Activated T-helper 2 cell treated with anti-CD3 and anti-CD28 coated beads, Interferon-gamma antibody, Interleukin-2, Interleukin-4, amounts not matched to agents 10 μg/mL and 5 μg/mL and 100 μg/mL, durations not matched to agents 14 hours and 24 hours and 36 hours (primary cell): ENCODE results near the gene MEIS3. TPM values are rescaled to one million over a fixed set of nuclear protein-coding genes. Genes with fewer than 3 reads are reported as not detected.
A peak's percentile ranks its signal among the peaks of the same experiment; 100 is the strongest.

Source experiments
- DNase-seq: peaks from one replicate; pipeline ENCODE4 v3.0.0; 2021; ENCODE audit warnings: low spot score
- H3K27ac Mint-ChIP-seq: one replicate; pipeline ENCODE4 v1.8.0; 2021; ENCODE audit warnings: mixed read lengths
- H3K27me3 Mint-ChIP-seq: one replicate; pipeline ENCODE4 v1.8.0; 2021; ENCODE audit warnings: low read depth, mixed read lengths
- H3K36me3 Mint-ChIP-seq: one replicate; pipeline ENCODE4 v1.8.0; 2021; ENCODE audit warnings: low read depth, mixed read lengths
- H3K4me1 Mint-ChIP-seq: one replicate; pipeline ENCODE4 v1.8.0; 2021; ENCODE audit warnings: low read depth, mixed read lengths
- H3K4me3 Mint-ChIP-seq: one replicate; pipeline ENCODE4 v1.8.0; 2021; ENCODE audit warnings: low read depth, mild to moderate bottlenecking, moderate library complexity, mixed read lengths
- H3K9me3 Mint-ChIP-seq: one replicate; pipeline ENCODE4 v1.8.0; 2021; ENCODE audit warnings: mixed read lengths
- intact Hi-C: fragments of 100-400 bp; cut with micrococcal nuclease; formaldehyde crosslinking; loops from one replicate; pipeline ENCODE4 v1.15.1; 2023
- total RNA-seq: library from RNA; stranded (reverse); gene quantifications from 2 replicates; pipeline ENCODE4 v1.2.3, GENCODE V29; 2022

The MEIS3 gene
- 0.16 TPM in 1 of 2 replicates, not detected in the other for total RNA-seq

GRCh38 chr19:47419030-47419783 is at the start of gene MEIS3:
Gene MEIS3 (minus strand): TSS chr19:47419527. CDS start chr19:47419081, 446 bp downstream.
- Mint-ChIP-seq H3K36me3 (no peaks in the 10 kb centered on the region), H3K4me3 (peak within 1 kb of the TSS; percentile 54), H3K9me3 (no peaks in the 10 kb centered on the region), H3K4me1 (peaks cover 12% of the 10 kb centered on the region), H3K27me3 (peaks cover 76% of the 10 kb centered on the region), H3K27ac (no peak within 1 kb of the TSS)
- intact Hi-C loops = no loop called here
- no peak for DNase-seq

GRCh38 chr19:47467914-47468313 is 48.6 kb upstream of the MEIS3 start:
- no peaks in the 10 kb centered on the region for H3K36me3 Mint-ChIP-seq
- H3K27ac Mint-ChIP-seq = no peak overlapping the region
- H3K4me3 Mint-ChIP-seq = no peak overlapping the region
- no peak for DNase-seq
- H3K4me1 Mint-ChIP-seq = peaks cover 7% of the 10 kb centered on the region
- no peaks in the 10 kb centered on the region for H3K9me3 Mint-ChIP-seq
- intact Hi-C loops = no loop called here
- H3K27me3 Mint-ChIP-seq = peaks cover 42% of the 10 kb centered on the region

- intact Hi-C loops = no loop called here
- no peaks in the 10 kb centered on the region for H3K36me3 Mint-ChIP-seq
- H3K27ac Mint-ChIP-seq = no peak overlapping the region
- H3K4me3 Mint-ChIP-seq = no peak overlapping the region
- H3K9me3 Mint-ChIP-seq = no peaks in the 10 kb centered on the region
- H3K27me3 Mint-ChIP-seq = peaks cover 37% of the 10 kb centered on the region
- peaks cover 4% of the 10 kb centered on the region for H3K4me1 Mint-ChIP-seq
- no peak for DNase-seq
Observed at GRCh38 chr19:47465957-47466356, 46.6 kb upstream of the MEIS3 start.

- H3K27me3 Mint-ChIP-seq = peaks cover 26% of the 10 kb centered on the region
- no peaks in the 10 kb centered on the region for H3K4me1 Mint-ChIP-seq
- H3K9me3 Mint-ChIP-seq = no peaks in the 10 kb centered on the region
- H3K27ac Mint-ChIP-seq = no peak overlapping the region
- intact Hi-C loops = no loop called here
- no peak for DNase-seq
- no peak overlapping the region for H3K4me3 Mint-ChIP-seq
- no peaks in the 10 kb centered on the region for H3K36me3 Mint-ChIP-seq
Observed at GRCh38 chr19:47464675-47465419, 45.5 kb upstream of the MEIS3 start.

- Mint-ChIP-seq H3K9me3 (no peaks in the 10 kb centered on the region), H3K4me1 (peaks cover 2% of the 10 kb centered on the region), H3K27ac (no peak overlapping the region), H3K27me3 (peaks cover 11% of the 10 kb centered on the region), H3K4me3 (no peak overlapping the region), H3K36me3 (no peaks in the 10 kb centered on the region)
- intact Hi-C loops = no loop called here
- DNase-seq = no peak
Observed at GRCh38 chr19:47461876-47462275, 42.5 kb upstream of the MEIS3 start.

GRCh38 chr19:47459477-47459876 is 40.1 kb upstream of the MEIS3 start:
- no peak overlapping the region for H3K27ac Mint-ChIP-seq
- H3K9me3 Mint-ChIP-seq = no peaks in the 10 kb centered on the region
- no peak for DNase-seq
- no peaks in the 10 kb centered on the region for H3K36me3 Mint-ChIP-seq
- intact Hi-C loops = no loop called here
- H3K27me3 Mint-ChIP-seq = peaks cover 23% of the 10 kb centered on the region
- no peak overlapping the region for H3K4me3 Mint-ChIP-seq
- peaks cover 2% of the 10 kb centered on the region for H3K4me1 Mint-ChIP-seq

GRCh38 chr19:47458672-47459071 is 39.3 kb upstream of the MEIS3 start:
- no peak for DNase-seq
- peaks cover 25% of the 10 kb centered on the region for H3K27me3 Mint-ChIP-seq
- H3K4me3 Mint-ChIP-seq = no peak overlapping the region
- no peaks in the 10 kb centered on the region for H3K36me3 Mint-ChIP-seq
- intact Hi-C loops = no loop called here
- H3K27ac Mint-ChIP-seq = no peak overlapping the region
- no peaks in the 10 kb centered on the region for H3K9me3 Mint-ChIP-seq
- H3K4me1 Mint-ChIP-seq = peaks cover 2% of the 10 kb centered on the region

- intact Hi-C loops = no loop called here
- no peak for DNase-seq
- peaks cover 2% of the 10 kb centered on the region for H3K4me1 Mint-ChIP-seq
- no peaks in the 10 kb centered on the region for H3K36me3 Mint-ChIP-seq
- no peaks in the 10 kb centered on the region for H3K9me3 Mint-ChIP-seq
- no peak overlapping the region for H3K4me3 Mint-ChIP-seq
- no peak overlapping the region for H3K27ac Mint-ChIP-seq
- H3K27me3 Mint-ChIP-seq = peaks cover 26% of the 10 kb centered on the region
Observed at GRCh38 chr19:47456721-47457474, 37.6 kb upstream of the MEIS3 start.

GRCh38 chr19:47450478-47450877 is 31.2 kb upstream of the MEIS3 start:
- H3K4me3 Mint-ChIP-seq = no peak overlapping the region
- H3K27ac Mint-ChIP-seq = no peak overlapping the region
- H3K27me3 Mint-ChIP-seq = peaks cover 49% of the 10 kb centered on the region
- intact Hi-C loops = no loop called here
- H3K4me1 Mint-ChIP-seq = peaks cover 14% of the 10 kb centered on the region
- no peaks in the 10 kb centered on the region for H3K9me3 Mint-ChIP-seq
- DNase-seq = no peak
- no peaks in the 10 kb centered on the region for H3K36me3 Mint-ChIP-seq

- Mint-ChIP-seq H3K4me3 (no peak overlapping the region), H3K36me3 (no peaks in the 10 kb centered on the region), H3K27ac (no peak overlapping the region), H3K9me3 (no peaks in the 10 kb centered on the region), H3K27me3 (peaks cover 52% of the 10 kb centered on the region), H3K4me1 (peaks cover 32% of the 10 kb centered on the region)
- intact Hi-C loops = no loop called here
- no peak for DNase-seq
Observed at GRCh38 chr19:47448360-47448727, 29.0 kb upstream of the MEIS3 start.

- H3K9me3 Mint-ChIP-seq = no peaks in the 10 kb centered on the region
- peaks cover 37% of the 10 kb centered on the region for H3K4me1 Mint-ChIP-seq
- H3K36me3 Mint-ChIP-seq = no peaks in the 10 kb centered on the region
- peak overlapping the region; percentile 49 for H3K4me3 Mint-ChIP-seq
- intact Hi-C loops = no loop called here
- no peak overlapping the region for H3K27ac Mint-ChIP-seq
- H3K27me3 Mint-ChIP-seq = peaks cover 58% of the 10 kb centered on the region
- peak; percentile 68 for DNase-seq
Observed at GRCh38 chr19:47447470-47448359, 28.4 kb upstream of the MEIS3 start.
